Measurements from ENCODE around the gene FNDC11.

The FNDC11 gene

DNA sequence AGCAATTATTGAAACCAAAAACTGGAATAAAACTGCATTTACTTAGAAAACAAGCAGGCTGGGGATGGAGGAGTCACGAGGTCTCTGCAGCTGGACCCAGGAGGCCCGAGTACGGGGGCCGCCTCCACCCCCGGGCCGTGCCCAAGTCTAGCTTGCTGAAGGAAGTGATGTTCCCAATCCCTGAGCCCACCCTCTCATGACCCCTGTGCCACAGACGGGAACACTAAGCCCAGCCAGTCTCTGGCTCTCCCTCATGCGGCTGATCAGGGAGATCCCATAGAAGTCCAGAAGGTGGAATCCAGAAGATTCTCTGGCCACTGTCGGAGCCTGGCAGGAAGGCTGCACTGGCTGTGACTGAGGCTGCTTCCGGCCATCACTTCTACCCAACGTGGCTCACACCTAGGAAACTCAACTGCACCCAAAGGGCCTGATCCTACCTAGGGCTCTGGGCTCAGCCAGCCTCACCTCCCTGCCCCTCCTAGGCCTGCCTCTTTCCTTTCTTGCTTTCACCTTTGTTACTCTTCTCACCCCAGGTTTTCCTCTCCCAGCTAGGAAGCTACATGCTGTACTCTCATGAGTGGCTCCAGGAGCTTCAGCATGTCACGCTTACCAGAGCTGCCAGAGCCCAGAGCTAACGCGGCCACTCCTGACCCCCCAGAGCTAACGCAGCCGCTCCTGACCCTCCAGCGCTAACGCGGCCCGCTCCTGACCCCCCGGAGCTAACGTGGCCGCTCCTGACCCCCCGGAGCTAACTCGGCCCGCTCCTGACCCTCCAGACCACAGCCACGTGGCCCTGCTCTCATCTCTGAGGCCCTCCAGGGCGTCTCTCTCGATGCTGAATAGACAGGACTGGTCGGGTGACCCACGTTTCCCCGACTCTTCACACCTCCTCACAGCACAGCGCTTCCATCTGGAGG, 44.8 kb downstream of the FNDC11 start:
- TF ChIP-seq REST (IDR thresholded peaks at IDR 0.05; ENCODE audit: insufficient read depth in 1 of 2, low read depth in 2 of 2, low read length in 2 of 2) (no peak), SIN3A (IDR thresholded peaks at IDR 0.05; ENCODE audit: borderline replicate concordance, insufficient read depth, low read length) (no peak), FOXP2 (optimal IDR thresholded peaks at IDR 0.05; ENCODE audit: borderline replicate concordance, extremely low read depth, extremely low read length, insufficient read depth) (no peak), TAF1 (IDR thresholded peaks at IDR 0.05; ENCODE audit: borderline replicate concordance, insufficient read depth, low read length) (no peak), POLR2AphosphoS5 (IDR thresholded peaks at IDR 0.05; ENCODE audit: low read depth, low read length) (no peak)

DNA sequence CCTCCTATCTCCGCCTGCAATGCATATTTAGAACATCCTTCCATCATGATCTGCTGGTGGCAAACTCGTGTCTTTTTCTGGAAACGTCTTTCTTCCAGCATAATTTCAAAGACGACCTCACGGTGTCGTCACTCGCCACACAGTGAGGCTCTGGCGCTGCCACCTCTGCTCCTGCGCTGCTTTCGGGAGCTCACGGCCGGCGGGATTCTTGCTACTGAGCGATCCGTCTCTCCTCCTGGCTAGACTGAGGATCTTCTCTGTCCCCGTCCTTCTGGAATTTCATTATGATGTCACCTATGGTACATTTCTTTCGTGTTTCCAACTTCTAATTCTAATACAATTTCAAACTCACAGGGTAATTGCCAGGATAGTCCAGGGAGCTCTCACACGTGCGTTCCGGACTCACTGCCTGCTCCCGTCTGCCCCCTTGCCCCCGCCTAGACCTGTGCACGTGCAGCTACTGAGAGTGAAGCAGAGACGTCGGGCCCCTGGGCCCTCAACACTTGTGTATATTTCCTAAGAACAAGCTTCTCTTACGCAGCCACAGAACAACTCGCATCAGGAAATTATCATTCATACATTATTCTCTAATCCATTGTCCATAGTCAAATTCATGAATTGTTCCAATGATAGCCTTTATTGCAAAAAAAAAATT, 45.6 kb downstream of the FNDC11 start:
- TF ChIP-seq SIN3A (IDR thresholded peaks at IDR 0.05; ENCODE audit: borderline replicate concordance, insufficient read depth, low read length) (no peak), POLR2AphosphoS5 (IDR thresholded peaks at IDR 0.05; ENCODE audit: low read depth, low read length) (no peak), REST (IDR thresholded peaks at IDR 0.05; ENCODE audit: insufficient read depth in 1 of 2, low read depth in 2 of 2, low read length in 2 of 2) (no peak), TAF1 (IDR thresholded peaks at IDR 0.05; ENCODE audit: borderline replicate concordance, insufficient read depth, low read length) (no peak), FOXP2 (optimal IDR thresholded peaks at IDR 0.05; ENCODE audit: borderline replicate concordance, extremely low read depth, extremely low read length, insufficient read depth) (no peak)

DNA sequence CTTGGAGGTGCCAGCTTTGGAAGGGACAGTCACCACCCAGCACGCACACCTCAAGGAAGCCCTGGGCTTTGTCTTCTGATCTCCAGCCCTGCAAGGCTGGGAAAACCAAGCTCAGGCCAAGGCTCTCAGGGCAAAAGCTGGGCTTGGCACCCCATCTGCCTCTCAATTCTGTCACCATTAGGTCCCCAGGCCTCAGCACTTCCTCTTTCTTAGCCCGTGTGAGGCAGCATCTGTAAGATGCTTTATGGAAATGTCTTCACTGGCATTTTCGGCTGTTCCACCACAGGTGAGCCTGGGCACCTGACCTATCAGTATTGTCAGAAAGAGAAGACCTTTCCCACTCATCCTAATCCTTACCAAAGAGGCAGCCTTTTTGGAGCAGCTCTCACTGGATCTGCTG, 48.4 kb downstream of the FNDC11 start:
- no peak for TF ChIP-seq FOXP2 (optimal IDR thresholded peaks at IDR 0.05; ENCODE audit: borderline replicate concordance, extremely low read depth, extremely low read length, insufficient read depth)
- TF ChIP-seq REST (IDR thresholded peaks at IDR 0.05; ENCODE audit: insufficient read depth in 1 of 2, low read depth in 2 of 2, low read length in 2 of 2) = no peak
- no peak for TF ChIP-seq POLR2AphosphoS5 (IDR thresholded peaks at IDR 0.05; ENCODE audit: low read depth, low read length)
- TF ChIP-seq SIN3A (IDR thresholded peaks at IDR 0.05; ENCODE audit: borderline replicate concordance, insufficient read depth, low read length) = no peak
- TF ChIP-seq TAF1 (IDR thresholded peaks at IDR 0.05; ENCODE audit: borderline replicate concordance, insufficient read depth, low read length) = no peak

Data from PFSK-1 (cell line).